Naive thymus-derived CD4-positive, alpha-beta T cell (primary cell): ENCODE measurements around the gene RAB31. TPM values are rescaled to one million over a fixed set of nuclear protein-coding genes. Genes with fewer than 3 reads are reported as not detected.
"Not testable (repeated sequence)": the region's sequence is repeated elsewhere in the genome, so short reads cannot be mapped to it uniquely, and the experiment has no call there.

Experiments
- ATAC-seq: fragments of 150-1000 bp; cut with Tn5 transposase; 2 replicates; pipeline ENCODE4 v1.10.0; 2021; ENCODE audit warnings: mild to moderate bottlenecking, moderate library complexity
- CTCF ChIA-PET: fragments of 350-600 bp; sonication (Branson Sonifier 250); formaldehyde crosslinking; loops from one replicate; lab custom pipeline; 2021; ENCODE audit warnings: antibody characterized with exemption; lab: Charles Lee
- POLR2A ChIA-PET: fragments of 350-600 bp; sonication (Branson Sonifier 250); formaldehyde crosslinking; loops from one replicate; lab custom pipeline; 2021; ENCODE audit warnings: antibody characterized with exemption, inconsistent platforms; lab: Charles Lee
- DNase-seq, 9 donors: peaks; one replicate each; pipeline versions ENCODE4 v3.0.0 to v3.0.0-alpha.2; 2020 to 2022; ENCODE audit warnings: mixed read lengths in 1 of 9
- H3K27ac ChIP-seq: one replicate; pipeline ENCODE4 v1.7.0; 2013; ENCODE audit warnings: mild to moderate bottlenecking, low read depth, low read length, moderate library complexity
- H3K27me3 ChIP-seq, 2 donors: one replicate each; pipeline ENCODE4 v1.7.0; 2013; ENCODE audit warnings: low read length in 2 of 2, mild to moderate bottlenecking in 2 of 2, moderate library complexity in 2 of 2; ENCODE audit not compliant: control insufficient read depth in 2 of 2, insufficient read depth in 2 of 2
- H3K36me3 ChIP-seq, 3 experiments: 1 replicate in 2 of 3; 2 replicates in 1 of 3; pipeline ENCODE4 v1.7.0; 2013; ENCODE audit warnings: low read length in 3 of 3, mild to moderate bottlenecking in 3 of 3, moderate library complexity in 1 of 3; ENCODE audit not compliant: insufficient read depth in 3 of 3, control insufficient read depth in 2 of 3
- H3K4me1 ChIP-seq, 2 donors: one replicate each; pipeline ENCODE4 v1.7.0; 2013; ENCODE audit warnings: low read length in 2 of 2, mild to moderate bottlenecking in 2 of 2, moderate library complexity in 1 of 2; ENCODE audit not compliant: control insufficient read depth in 2 of 2, insufficient read depth in 2 of 2
- H3K4me3 ChIP-seq: 2 replicates; pipeline ENCODE4 v1.7.0; 2013; ENCODE audit warnings: mild to moderate bottlenecking, low read length
- H3K9me3 ChIP-seq, 3 experiments: 1 replicate in 2 of 3; 2 replicates in 1 of 3; pipeline ENCODE4 v1.7.0; 2013; ENCODE audit warnings: low read length in 3 of 3; ENCODE audit not compliant: control insufficient read depth in 2 of 3
- H3K27ac Mint-ChIP-seq, 9 donors: one replicate each; pipeline ENCODE4 v1.8.0; 2020 to 2022; ENCODE audit warnings: mixed read lengths in 9 of 9, mild to moderate bottlenecking in 8 of 9, moderate library complexity in 5 of 9, inconsistent platforms in 2 of 9
- H3K27me3 Mint-ChIP-seq, 5 donors: one replicate each; pipeline ENCODE4 v1.8.0; 2021 to 2022; ENCODE audit warnings: mixed read lengths in 5 of 5, mild to moderate bottlenecking in 1 of 5
- H3K36me3 Mint-ChIP-seq, 5 donors: one replicate each; pipeline ENCODE4 v1.8.0; 2020 to 2022; ENCODE audit warnings: mixed read lengths in 5 of 5, mild to moderate bottlenecking in 3 of 5, inconsistent platforms in 1 of 5
- H3K4me1 Mint-ChIP-seq, 7 donors: one replicate each; pipeline ENCODE4 v1.8.0; 2020 to 2022; ENCODE audit warnings: mixed read lengths in 7 of 7, mild to moderate bottlenecking in 3 of 7, inconsistent platforms in 1 of 7
- H3K4me3 Mint-ChIP-seq, 10 donors: one replicate each; pipeline ENCODE4 v1.8.0; 2020 to 2022; ENCODE audit warnings: mild to moderate bottlenecking in 10 of 10, mixed read lengths in 10 of 10, moderate library complexity in 6 of 10, inconsistent platforms in 2 of 10
- H3K9me3 Mint-ChIP-seq, 11 donors: one replicate each; pipeline ENCODE4 v1.8.0; 2020 to 2022; ENCODE audit warnings: mixed read lengths in 11 of 11, mild to moderate bottlenecking in 4 of 11, inconsistent platforms in 1 of 11, moderate library complexity in 1 of 11
- intact Hi-C, 2 donors: fragments of 100-400 bp; cut with micrococcal nuclease; formaldehyde crosslinking; loops; one replicate each; pipeline ENCODE4 v1.15.1; 2023
- polyA plus RNA-seq, 2 donors: library from polyadenylated mRNA; unstranded; fragments of 300-500 nt; fragmentation: Illumina TruSeq; gene quantifications; one replicate each; pipeline ENCODE4 v1.2.3, GENCODE V29; 2021
- total RNA-seq, 6 experiments: library from RNA in 5 of 6; stranded (reverse) in 5 of 6; gene quantifications; 1 replicate in 5 of 6; 2 replicates in 1 of 6; pipeline ENCODE4 v1.2.3 and lab custom pipeline; 2021 to 2026

RAB31 gene
- total and polyA plus RNA-seq, 7 experiments from 2014 or later = 0.41 to 48.6 (median 2.3) TPM

DNA sequence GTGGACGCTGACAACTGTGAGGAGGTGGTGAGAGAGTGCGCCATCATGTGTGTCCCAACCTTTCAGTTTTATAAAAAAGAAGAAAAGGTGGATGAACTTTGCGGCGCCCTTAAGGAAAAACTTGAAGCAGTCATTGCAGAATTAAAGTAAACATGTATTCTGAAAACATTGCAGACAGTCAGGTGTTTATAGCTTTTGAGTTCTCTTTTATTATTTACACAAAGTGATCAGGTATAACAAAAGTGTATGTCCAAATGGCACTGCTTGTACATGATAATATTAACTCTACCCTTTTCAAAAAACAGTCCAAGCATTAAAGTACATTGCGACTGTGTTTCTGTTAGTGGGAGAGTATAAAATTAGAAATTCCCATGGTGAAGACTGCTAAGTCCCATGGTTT lies 179.9 kb downstream of the RAB31 start:
- ATAC-seq = no peak
- intact Hi-C loops = no loop called here
- no peaks in the 10 kb centered on the region for H3K36me3 ChIP-seq

DNA sequence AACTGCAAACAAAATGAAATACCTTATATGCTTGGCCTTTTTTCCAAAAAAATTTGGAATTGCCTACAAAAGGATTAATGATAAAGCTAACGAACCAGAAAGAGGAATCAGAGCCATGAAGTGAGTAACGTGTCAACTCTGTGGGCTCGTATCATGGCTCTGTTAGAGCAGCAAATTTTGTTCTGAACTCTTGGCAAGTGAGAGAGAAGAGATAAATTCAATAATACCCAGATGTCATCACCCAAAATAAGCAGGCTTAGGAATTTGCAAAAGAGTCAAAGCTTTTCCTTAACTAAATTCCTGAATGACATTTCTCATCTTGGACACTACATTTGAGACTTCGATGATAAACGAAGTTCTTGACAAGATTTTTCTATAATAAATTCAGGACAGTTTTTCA lies 182.1 kb downstream of the RAB31 start:
- Mint-ChIP-seq H3K9me3 (peaks cover 0 to 3% (median 0%) of the 10 kb centered on the region in 11 donors), H3K36me3 (peaks cover 0 to 2% (median 0%) of the 10 kb centered on the region in 5 donors), H3K27ac (no peak overlapping the region), H3K27me3 (peaks cover 0 to 3% (median 0%) of the 10 kb centered on the region in 5 donors), H3K4me1 (peaks cover 0 to 13% (median 0%) of the 10 kb centered on the region in 7 donors), H3K4me3 (no peak overlapping the region)
- no peaks in the 10 kb centered on the region for H3K36me3 ChIP-seq
- intact Hi-C loops = no loop called here
- POLR2A ChIA-PET = no interaction called here
- H3K4me1 ChIP-seq = no peaks in the 10 kb centered on the region
- no peaks in the 10 kb centered on the region for H3K9me3 ChIP-seq
- ATAC-seq = no peak
- H3K27ac ChIP-seq = no peak overlapping the region
- H3K4me3 ChIP-seq = no peak overlapping the region
- CTCF ChIA-PET = no interaction called here
- DNase-seq = no peak
- no peaks in the 10 kb centered on the region for H3K27me3 ChIP-seq

More for the DNA sequence above, 179.9 kb downstream of the RAB31 start:
- DNase-seq = no peak
- Mint-ChIP-seq H3K9me3 (peaks cover 0 to 3% (median 0%) of the 10 kb centered on the region in 11 donors), H3K4me1 (peaks cover 0 to 4% (median 0%) of the 10 kb centered on the region in 7 donors), H3K27me3 (peaks cover 0 to 6% (median 0%) of the 10 kb centered on the region in 5 donors), H3K36me3 (peaks cover 0 to 2% (median 0%) of the 10 kb centered on the region in 5 donors), H3K4me3 (no peak overlapping the region), H3K27ac (no peak overlapping the region)
- Histone ChIP-seq H3K4me1 (no peaks in the 10 kb centered on the region), H3K27me3 (no peaks in the 10 kb centered on the region), H3K27ac (no peak overlapping the region), H3K4me3 (no peak overlapping the region), H3K9me3 (no peaks in the 10 kb centered on the region)
- POLR2A ChIA-PET = no interaction called here
- CTCF ChIA-PET = no interaction called here

DNA sequence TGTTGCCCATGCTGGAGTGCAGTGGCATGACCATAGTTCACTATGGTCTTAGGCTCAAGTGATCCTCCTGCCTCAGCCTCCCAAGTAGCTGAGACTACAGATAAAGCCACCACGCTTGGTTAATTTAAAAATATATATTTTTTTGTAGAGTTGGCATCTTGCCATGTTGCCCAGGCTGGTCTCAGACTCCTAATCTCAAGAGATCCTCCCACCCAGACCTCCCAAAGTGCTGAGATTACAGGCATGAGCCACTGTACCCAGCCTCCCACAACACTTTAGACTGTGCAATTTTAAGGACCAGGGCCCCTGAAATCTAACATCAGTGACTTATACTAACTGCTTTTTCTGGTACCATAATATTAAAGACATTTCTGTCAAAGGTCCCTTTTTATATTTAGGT lies 182.9 kb downstream of the RAB31 start:
- ATAC-seq (no peak), DNase-seq (no peak)
- no peak overlapping the region for H3K4me3 Mint-ChIP-seq
- H3K36me3 Mint-ChIP-seq = peaks cover 0 to 2% (median 0%) of the 10 kb centered on the region in 5 donors
- H3K27ac Mint-ChIP-seq = no peak overlapping the region
- Histone ChIP-seq H3K36me3 (no peaks in the 10 kb centered on the region), H3K4me1 (no peaks in the 10 kb centered on the region), H3K9me3 (no peaks in the 10 kb centered on the region), H3K27me3 (no peaks in the 10 kb centered on the region), H3K27ac (no peak overlapping the region), H3K4me3 (no peak overlapping the region)
- ChIA-PET CTCF (no interaction called here), POLR2A (no interaction called here)
- peaks cover 0 to 18% (median 0%) of the 10 kb centered on the region in 7 donors for H3K4me1 Mint-ChIP-seq
- peaks cover 0 to 1% (median 0%) of the 10 kb centered on the region in 5 donors for H3K27me3 Mint-ChIP-seq
- intact Hi-C loops = no loop called here
- H3K9me3 Mint-ChIP-seq = peaks cover 0 to 3% (median 0%) of the 10 kb centered on the region in 11 donors

DNA sequence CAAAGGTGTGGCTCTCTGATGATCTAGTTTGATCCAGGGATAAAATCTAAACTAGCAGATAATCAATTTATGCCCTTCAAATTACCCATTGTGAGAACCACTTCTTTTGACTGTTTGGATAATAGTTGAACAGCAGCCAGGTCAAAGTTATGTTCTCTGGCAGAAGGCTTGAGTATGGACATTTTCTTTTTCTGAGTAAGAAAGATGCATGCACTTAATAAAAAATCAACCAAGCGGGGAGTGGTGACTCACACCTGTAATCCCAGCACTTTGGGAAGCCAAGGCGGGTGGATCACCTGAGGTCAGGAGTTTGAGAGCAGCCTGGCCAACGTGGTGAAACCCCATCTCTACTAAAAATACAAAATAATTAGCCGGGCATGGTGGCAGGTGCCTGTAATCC lies 183.4 kb downstream of the RAB31 start:
- H3K27me3 Mint-ChIP-seq, H3K27ac ChIP-seq, H3K4me3 Mint-ChIP-seq, H3K9me3 ChIP-seq, intact Hi-C loops, H3K27me3 ChIP-seq, H3K4me3 ChIP-seq, CTCF ChIA-PET, DNase-seq, H3K36me3 Mint-ChIP-seq, H3K4me1 ChIP-seq, POLR2A ChIA-PET, ATAC-seq, H3K27ac Mint-ChIP-seq, H3K9me3 Mint-ChIP-seq, H3K36me3 ChIP-seq: not testable (repeated sequence)
- H3K4me1 Mint-ChIP-seq = peaks cover 0 to 15% (median 0%) of the 10 kb centered on the region in 7 donors

DNA sequence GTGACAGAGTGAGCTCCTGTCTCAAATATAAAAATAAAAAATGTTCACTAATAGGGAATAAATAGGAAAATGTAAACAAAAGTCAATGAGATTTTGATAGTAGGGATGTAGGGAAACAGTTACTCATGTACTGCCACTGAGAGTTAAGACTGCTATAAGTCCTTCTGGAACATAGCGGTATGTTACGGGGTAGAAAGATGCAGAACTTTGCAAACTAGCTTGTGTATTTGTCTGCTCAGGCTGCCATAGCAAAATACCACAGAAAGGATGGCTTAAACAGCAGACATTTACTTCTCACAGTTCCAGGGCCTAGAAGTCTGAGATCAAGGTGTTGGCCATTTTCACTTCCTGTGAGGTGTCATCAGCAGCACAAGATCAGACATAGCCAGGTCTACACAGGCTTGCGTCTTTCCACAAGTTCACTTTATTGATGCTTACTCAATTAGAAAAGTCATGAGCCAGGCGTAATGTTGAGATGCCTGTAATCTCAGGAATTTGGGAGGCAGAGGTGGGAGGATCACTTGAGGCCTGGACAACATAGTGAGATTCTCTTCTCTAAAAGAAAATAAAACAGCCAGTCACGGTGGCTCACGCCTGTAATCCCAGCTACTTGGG lies 186.5 kb downstream of the RAB31 start:
- H3K27me3 ChIP-seq = no peaks in the 10 kb centered on the region
- intact Hi-C loops = no loop called here
- no peaks in the 10 kb centered on the region for H3K9me3 ChIP-seq
- H3K4me1 ChIP-seq = no peaks in the 10 kb centered on the region
- ChIA-PET CTCF (interaction anchor here (0.6 kb wide), 1 partner anchor 12 kb away, joined by 3 read pairs; no protein-coding TSS in a partner anchor), POLR2A (no interaction called here)
- Mint-ChIP-seq H3K4me1 (peaks cover 0 to 22% (median 0%) of the 10 kb centered on the region in 7 donors), H3K27ac (peak overlapping the region in 1 of 9 donors; percentile 42), H3K36me3 (no peaks in the 10 kb centered on the region), H3K9me3 (peaks cover 0 to 1% (median 0%) of the 10 kb centered on the region in 11 donors), H3K4me3 (no peak overlapping the region), H3K27me3 (no peaks in the 10 kb centered on the region)
- H3K27ac ChIP-seq = no peak overlapping the region
- H3K36me3 ChIP-seq = no peaks in the 10 kb centered on the region
- ATAC-seq (no peak), DNase-seq (no peak)
- no peak overlapping the region for H3K4me3 ChIP-seq

DNA sequence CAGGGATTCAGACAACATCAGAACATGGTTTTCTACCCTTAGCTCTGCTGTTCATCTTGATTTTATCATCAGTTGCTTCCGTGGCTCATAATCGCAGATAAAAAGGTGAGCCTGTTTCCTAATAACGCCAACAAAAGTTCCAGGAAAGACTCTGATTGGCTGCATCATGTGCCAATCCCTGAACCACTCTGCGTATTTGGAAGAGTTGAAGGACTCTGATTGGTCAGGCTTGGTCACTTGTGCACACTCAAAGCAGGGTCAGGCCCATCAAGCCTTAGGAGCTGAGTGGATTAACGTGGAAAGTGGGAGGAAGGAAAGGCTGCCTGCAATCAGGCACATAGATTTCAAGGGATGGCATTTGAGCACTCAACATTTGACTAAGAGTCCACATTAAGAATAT lies 189.0 kb downstream of the RAB31 start:
- Histone ChIP-seq H3K27ac (no peak overlapping the region), H3K4me1 (no peaks in the 10 kb centered on the region), H3K4me3 (no peak overlapping the region), H3K36me3 (no peaks in the 10 kb centered on the region), H3K27me3 (no peaks in the 10 kb centered on the region), H3K9me3 (no peaks in the 10 kb centered on the region)
- H3K4me3 Mint-ChIP-seq = no peak overlapping the region
- no peak overlapping the region for H3K27ac Mint-ChIP-seq
- H3K4me1 Mint-ChIP-seq = peaks cover 0 to 22% (median 0%) of the 10 kb centered on the region in 7 donors
- POLR2A ChIA-PET = no interaction called here
- no peaks in the 10 kb centered on the region for H3K36me3 Mint-ChIP-seq
- ATAC-seq (no peak), DNase-seq (no peak)
- no peaks in the 10 kb centered on the region for H3K27me3 Mint-ChIP-seq
- CTCF ChIA-PET = no interaction called here
- intact Hi-C loops = no loop called here
- peaks cover 0 to 1% (median 0%) of the 10 kb centered on the region in 11 donors for H3K9me3 Mint-ChIP-seq

DNA sequence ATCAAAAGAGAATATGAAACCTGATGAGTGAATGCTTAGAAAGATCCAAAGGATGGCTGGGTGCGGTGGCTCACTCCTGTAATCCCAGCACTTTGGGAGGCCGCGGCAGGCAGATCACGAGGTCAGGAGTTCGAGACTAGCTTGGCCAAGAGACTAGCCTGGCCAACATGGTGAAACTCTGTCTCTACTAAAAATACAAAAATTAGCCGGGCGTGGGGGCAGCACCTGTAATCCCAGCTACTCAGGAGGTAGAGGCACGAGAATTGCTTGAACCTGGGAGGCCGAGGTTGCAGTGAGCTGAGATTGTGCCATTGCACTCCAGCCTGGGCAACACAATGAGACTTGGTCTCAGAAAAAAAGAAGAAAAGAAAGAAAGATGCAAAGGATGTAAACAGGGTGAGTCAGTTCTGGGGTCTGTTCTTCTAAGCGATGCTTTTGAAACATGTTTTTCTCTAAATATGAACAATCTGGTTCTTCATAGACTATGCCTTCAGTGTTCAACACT lies 189.7 kb downstream of the RAB31 start:
- H3K4me3 Mint-ChIP-seq, H3K36me3 Mint-ChIP-seq, H3K36me3 ChIP-seq, POLR2A ChIA-PET, ATAC-seq, H3K27me3 Mint-ChIP-seq, H3K4me1 ChIP-seq, H3K27ac Mint-ChIP-seq, DNase-seq, H3K9me3 ChIP-seq, intact Hi-C loops, H3K4me3 ChIP-seq, H3K9me3 Mint-ChIP-seq, H3K27ac ChIP-seq, H3K27me3 ChIP-seq: not testable (repeated sequence)
- CTCF ChIA-PET = interaction anchor here (0.8 kb wide), 1 partner anchor 12 kb away, joined by 3 read pairs; the partner anchor contains the start of gene TXNDC2
- H3K4me1 Mint-ChIP-seq = peaks cover 0 to 22% (median 0%) of the 10 kb centered on the region in 7 donors
